HL-60 (cell line): ENCODE results near the gene FOXL3.

Experiments used
- DNase-seq, 2 experiments: peaks; one replicate each; pipeline ENCODE4 v3.0.0-alpha.2; 2010 to 2020; ENCODE audit warnings: low read depth in 1 of 2, low spot score in 1 of 2
- H3K27ac ChIP-seq: fragments of 250-450 bp; sonication (Bioruptor Pico); replicated peaks from 2 replicates; pipeline ENCODE4 v1.5.1; 2020; ENCODE audit warnings: mild to moderate bottlenecking, moderate library complexity
- H3K27me3 ChIP-seq: fragments of 250-450 bp; sonication (Bioruptor Pico); 2 replicates; pipeline ENCODE4 v1.5.1; 2021; ENCODE audit warnings: mild to moderate bottlenecking, moderate library complexity; ENCODE audit not compliant: insufficient read depth, poor library complexity, severe bottlenecking
- H3K4me3 ChIP-seq: replicated peaks from 2 replicates; pipeline ENCODE4 v1.5.1; 2011; ENCODE audit warnings: mild to moderate bottlenecking, control low read depth, low read length; ENCODE audit not compliant: insufficient read depth
- CTCF ChIP-seq: IDR thresholded peaks from one replicate; pipeline ENCODE4 v1.5.1; 2011; ENCODE audit warnings: low read length, control low read depth, inconsistent platforms; ENCODE audit not compliant: insufficient read depth
- GABPA ChIP-seq: IDR thresholded peaks from 2 replicates; pipeline ENCODE4 v1.6.1; 2012; ENCODE audit warnings: low read depth
- POLR2AphosphoS5 ChIP-seq: IDR thresholded peaks from 2 replicates; pipeline ENCODE4 v1.6.1; 2012; ENCODE audit warnings: low read depth
- REST ChIP-seq: IDR thresholded peaks from 2 replicates; pipeline ENCODE4 v1.6.1; 2012; ENCODE audit warnings: low read depth; ENCODE audit not compliant: insufficient replicate concordance
- SPI1 ChIP-seq: IDR thresholded peaks from 2 replicates; pipeline ENCODE4 v1.6.1; 2012; ENCODE audit warnings: low read depth, mild to moderate bottlenecking, borderline replicate concordance

Gene FOXL3

GRCh38 chr7:324011-324410, 34.0 kb downstream of the FOXL3 start:
- Histone ChIP-seq H3K27me3 (no peaks in the 10 kb centered on the region), H3K27ac (no peak overlapping the region), H3K4me3 (no peak overlapping the region)
- no peak for DNase-seq
- TF ChIP-seq GABPA, result no peak
- no peak for TF ChIP-seq SPI1
- TF ChIP-seq REST, result no peak

GRCh38 chr7:325051-325798, 35.3 kb downstream of the FOXL3 start:
- Histone ChIP-seq H3K27ac (no peak overlapping the region), H3K27me3 (no peaks in the 10 kb centered on the region), H3K4me3 (no peak overlapping the region)
- no peak for DNase-seq
- TF ChIP-seq GABPA, result no peak
- no peak for TF ChIP-seq SPI1
- no peak for TF ChIP-seq REST
- TF ChIP-seq POLR2AphosphoS5, result no peak
- TF ChIP-seq CTCF, result no peak

GRCh38 chr7:325811-326210, 35.8 kb downstream of the FOXL3 start:
- no peak for TF ChIP-seq CTCF
- H3K27me3 ChIP-seq, result no peaks in the 10 kb centered on the region
- DNase-seq, result no peak
- no peak overlapping the region for H3K4me3 ChIP-seq
- H3K27ac ChIP-seq, result no peak overlapping the region

- Histone ChIP-seq H3K27me3 (no peaks in the 10 kb centered on the region), H3K27ac (no peak overlapping the region), H3K4me3 (no peak overlapping the region)
- TF ChIP-seq GABPA (no peak), CTCF (no peak), REST (no peak), POLR2AphosphoS5 (no peak), SPI1 (no peak)
- no peak for DNase-seq
These were observed 36.3 kb downstream of the FOXL3 start for GRCh38 chr7:326273-326672.
